Adipocyte (in vitro differentiated cells): ENCODE measurements around the gene NUDC.
A peak's percentile ranks its signal among the peaks of the same experiment; 100 is the strongest.

Experiments
- DNase-seq: peaks from one replicate; pipeline ENCODE4 v3.0.0-alpha.2; 2015; ENCODE audit warnings: low read depth
- H3K27me3 ChIP-seq: replicated peaks from 2 replicates; pipeline ENCODE4 v1.7.0; 2013; ENCODE audit warnings: mild to moderate bottlenecking, low read length, moderate library complexity; ENCODE audit not compliant: control insufficient read depth, insufficient read depth
- H3K36me3 ChIP-seq: 2 replicates; pipeline ENCODE4 v1.7.0; 2013; ENCODE audit warnings: low read length, mild to moderate bottlenecking, moderate library complexity; ENCODE audit not compliant: control insufficient read depth, insufficient read depth, severe bottlenecking
- H3K4me1 ChIP-seq: 2 replicates; pipeline ENCODE4 v1.7.0; 2013; ENCODE audit warnings: mild to moderate bottlenecking, low read length, moderate library complexity; ENCODE audit not compliant: control insufficient read depth, insufficient read depth
- H3K4me3 ChIP-seq: 2 replicates; pipeline ENCODE4 v1.7.0; 2013; ENCODE audit warnings: mild to moderate bottlenecking, low read length, moderate library complexity
- H3K9ac ChIP-seq: 2 replicates; pipeline ENCODE4 v1.7.0; 2013; ENCODE audit warnings: mild to moderate bottlenecking, low read length, moderate library complexity
- H3K9me3 ChIP-seq: 2 replicates; pipeline ENCODE4 v1.7.0; 2013; ENCODE audit warnings: mild to moderate bottlenecking, low read length, moderate library complexity; ENCODE audit not compliant: control insufficient read depth

NUDC gene

GRCh38 chr1:26913389-26913753 is 8.2 kb upstream of the NUDC start:
- DNase-seq: no peak
- no peaks in the 10 kb centered on the region for H3K9me3 ChIP-seq
- H3K36me3 ChIP-seq: no peaks in the 10 kb centered on the region
- no peak overlapping the region for H3K9ac ChIP-seq
- H3K4me1 ChIP-seq: no peaks in the 10 kb centered on the region
- no peak overlapping the region for H3K4me3 ChIP-seq
- H3K27me3 ChIP-seq: no peaks in the 10 kb centered on the region

GRCh38 chr1:26913754-26914619 is 7.6 kb upstream of the NUDC start, which contains the start of gene NR0B2:
Gene NR0B2, minus strand, starts transcription at chr1:26913975. Its CDS starts 35 bp downstream, at chr1:26913940.
- H3K36me3 ChIP-seq: no peaks in the 10 kb centered on the region
- H3K4me1 ChIP-seq: no peaks in the 10 kb centered on the region
- H3K9ac ChIP-seq: no peak within 1 kb of the TSS
- DNase-seq: no peak
- no peaks in the 10 kb centered on the region for H3K9me3 ChIP-seq
- no peaks in the 10 kb centered on the region for H3K27me3 ChIP-seq
- no peak within 1 kb of the TSS for H3K4me3 ChIP-seq

- no peak for DNase-seq
- no peaks in the 10 kb centered on the region for H3K9me3 ChIP-seq
- no peaks in the 10 kb centered on the region for H3K4me1 ChIP-seq
- H3K27me3 ChIP-seq: no peaks in the 10 kb centered on the region
- no peak overlapping the region for H3K9ac ChIP-seq
- no peaks in the 10 kb centered on the region for H3K36me3 ChIP-seq
- H3K4me3 ChIP-seq: no peak overlapping the region
Observed at GRCh38 chr1:26915204-26915842, 6.2 kb upstream of the NUDC start.

GRCh38 chr1:26921126-26921539 is 410 bp upstream of the NUDC start:
- peaks cover 18% of the 10 kb centered on the region for H3K4me1 ChIP-seq
- H3K9me3 ChIP-seq: no peaks in the 10 kb centered on the region
- H3K36me3 ChIP-seq: peaks cover 20% of the 10 kb centered on the region
- no peak for DNase-seq
- H3K9ac ChIP-seq: peak overlapping the region; percentile 96
- no peaks in the 10 kb centered on the region for H3K27me3 ChIP-seq
- H3K4me3 ChIP-seq: peak overlapping the region; percentile 93

GRCh38 chr1:26922431-26922729 is 837 bp downstream of the NUDC start:
- no peak for DNase-seq

GRCh38 chr1:26922901-26923300 is 1.4 kb downstream of the NUDC start:
- Histone ChIP-seq H3K4me1 (peaks cover 18% of the 10 kb centered on the region), H3K4me3 (peak overlapping the region; percentile 93), H3K9ac (peak overlapping the region; percentile 96), H3K36me3 (peaks cover 37% of the 10 kb centered on the region), H3K9me3 (no peaks in the 10 kb centered on the region), H3K27me3 (no peaks in the 10 kb centered on the region)
- DNase-seq: no peak

More at GRCh38 chr1:26922431-26922729, 837 bp downstream of the NUDC start:
- Histone ChIP-seq H3K36me3 (peaks cover 32% of the 10 kb centered on the region), H3K4me1 (peaks cover 18% of the 10 kb centered on the region), H3K4me3 (peak overlapping the region; percentile 93), H3K9ac (peak overlapping the region; percentile 96), H3K9me3 (no peaks in the 10 kb centered on the region), H3K27me3 (no peaks in the 10 kb centered on the region)

- H3K4me1 ChIP-seq: peaks cover 18% of the 10 kb centered on the region
- peaks cover 45% of the 10 kb centered on the region for H3K36me3 ChIP-seq
Observed at GRCh38 chr1:26923711-26924110, 2.2 kb downstream of the NUDC start.

GRCh38 chr1:26932531-26932930 is 11.0 kb downstream of the NUDC start:
- H3K36me3 ChIP-seq: peaks cover 43% of the 10 kb centered on the region
- DNase-seq: no peak

More at GRCh38 chr1:26923711-26924110, 2.2 kb downstream of the NUDC start:
- H3K9ac ChIP-seq: no peak overlapping the region
- DNase-seq: no peak
- no peak overlapping the region for H3K4me3 ChIP-seq
- H3K9me3 ChIP-seq: no peaks in the 10 kb centered on the region
- H3K27me3 ChIP-seq: no peaks in the 10 kb centered on the region

GRCh38 chr1:26936823-26937222 is 15.3 kb downstream of the NUDC start:
- H3K36me3 ChIP-seq: peaks cover 22% of the 10 kb centered on the region
- H3K4me1 ChIP-seq: peaks cover 5% of the 10 kb centered on the region
- no peak overlapping the region for H3K9ac ChIP-seq
- no peak overlapping the region for H3K4me3 ChIP-seq
- H3K9me3 ChIP-seq: no peaks in the 10 kb centered on the region
- H3K27me3 ChIP-seq: no peaks in the 10 kb centered on the region
- no peak for DNase-seq

More at GRCh38 chr1:26932531-26932930, 11.0 kb downstream of the NUDC start:
- no peak overlapping the region for H3K4me3 ChIP-seq
- no peaks in the 10 kb centered on the region for H3K9me3 ChIP-seq
- H3K9ac ChIP-seq: no peak overlapping the region
- H3K27me3 ChIP-seq: no peaks in the 10 kb centered on the region
- H3K4me1 ChIP-seq: no peaks in the 10 kb centered on the region

GRCh38 chr1:26938004-26938658 is 16.6 kb downstream of the NUDC start:
- H3K4me3 ChIP-seq: no peak overlapping the region
- no peaks in the 10 kb centered on the region for H3K27me3 ChIP-seq
- peak overlapping the region; percentile 20 for H3K9ac ChIP-seq
- H3K36me3 ChIP-seq: peaks cover 35% of the 10 kb centered on the region
- peaks cover 5% of the 10 kb centered on the region for H3K4me1 ChIP-seq
- no peak for DNase-seq
- no peaks in the 10 kb centered on the region for H3K9me3 ChIP-seq

GRCh38 chr1:26938659-26939025 is 17.1 kb downstream of the NUDC start:
- H3K4me3 ChIP-seq: no peak overlapping the region
- H3K9ac ChIP-seq: no peak overlapping the region
- H3K36me3 ChIP-seq: peaks cover 40% of the 10 kb centered on the region
- no peak for DNase-seq
- peaks cover 5% of the 10 kb centered on the region for H3K4me1 ChIP-seq
- no peaks in the 10 kb centered on the region for H3K9me3 ChIP-seq
- no peaks in the 10 kb centered on the region for H3K27me3 ChIP-seq
